ENCODE data around the gene TAOK1.

TAOK1 gene

DNA sequence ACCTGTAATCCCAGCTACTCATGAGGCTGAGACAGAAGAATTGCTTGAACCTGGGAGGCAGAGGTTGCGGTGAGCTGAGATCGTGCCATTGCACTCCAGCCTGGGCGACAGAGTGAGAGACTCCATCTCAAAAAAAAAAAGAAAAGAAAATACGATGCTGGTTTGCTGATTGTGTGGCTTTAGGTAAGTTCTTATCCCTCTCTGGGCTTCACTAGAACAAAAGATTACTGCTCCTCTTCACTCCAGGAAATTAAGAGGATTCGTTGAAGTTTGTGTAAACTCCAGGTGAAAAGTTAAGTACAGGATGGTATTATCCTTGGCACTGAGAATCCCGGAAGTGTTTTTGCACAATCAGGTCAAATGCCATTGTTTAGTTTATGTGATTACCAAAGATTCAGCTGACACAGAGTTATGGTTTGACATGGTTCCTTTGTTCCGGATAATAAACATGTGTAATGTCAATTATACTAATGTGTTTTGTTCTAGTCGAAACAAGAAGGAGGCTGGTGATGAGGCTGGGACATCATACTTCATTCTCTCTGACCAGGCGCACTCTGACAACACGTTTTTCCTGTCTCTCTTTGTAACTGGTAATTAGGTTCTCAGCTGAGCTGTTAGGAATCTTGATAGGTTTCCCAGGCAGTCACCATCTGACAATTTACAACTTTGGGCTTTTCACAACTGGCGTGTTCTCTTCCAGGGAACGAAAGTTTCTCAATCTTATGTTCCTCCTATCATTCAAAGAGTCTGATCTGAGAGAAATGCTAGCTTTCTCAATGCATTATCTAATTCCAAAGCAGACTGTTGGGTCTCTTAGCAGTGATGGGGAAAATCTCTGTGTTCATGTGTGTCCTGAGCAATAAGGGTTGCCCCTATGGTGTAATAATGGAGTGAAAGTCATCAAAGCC is 10.8 kb upstream of the TAOK1 start:
- DNase-seq (ENCODE audit: low spot score) = no peak

DNA sequence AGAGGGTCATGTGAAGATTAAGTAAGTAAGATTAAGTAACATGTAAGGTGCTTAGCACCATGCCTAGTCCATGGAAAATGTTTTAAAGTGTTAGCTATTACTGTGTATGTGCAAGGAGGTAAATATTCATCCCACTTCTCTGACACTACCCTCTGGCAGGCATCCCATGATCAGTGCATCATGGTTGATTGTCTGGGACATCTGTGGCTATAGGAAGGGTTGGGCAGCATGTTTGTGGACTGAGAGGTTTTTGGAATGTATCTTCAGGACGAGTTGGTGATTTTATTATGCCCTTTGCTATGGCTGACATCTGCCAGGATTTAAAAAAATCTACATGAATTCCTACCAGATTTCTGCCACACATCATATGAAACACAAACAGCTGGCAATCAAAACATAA is 6.5 kb upstream of the TAOK1 start:
- DNase-seq (ENCODE audit: low spot score) = no peak

DNA sequence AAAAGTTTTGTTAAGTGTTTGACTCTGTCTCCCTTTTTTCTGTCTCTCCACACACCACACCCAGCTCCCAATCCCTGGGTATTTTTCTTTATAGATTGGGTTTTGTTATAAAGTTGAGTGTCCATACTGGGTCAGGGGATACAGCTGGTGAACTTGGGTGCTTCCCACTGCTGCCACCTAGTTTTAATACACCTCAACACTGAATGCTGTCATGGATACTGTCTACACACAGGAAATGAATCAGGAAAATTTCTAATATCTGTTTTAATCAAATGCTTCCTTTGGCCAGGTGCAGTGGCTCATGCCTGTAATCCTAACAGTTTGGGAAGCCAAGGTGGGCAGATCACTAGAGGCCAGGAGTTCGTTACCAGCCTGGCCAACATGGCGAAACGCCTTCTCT is 5.3 kb upstream of the TAOK1 start:
- no peak for DNase-seq (ENCODE audit: low spot score)

DNA sequence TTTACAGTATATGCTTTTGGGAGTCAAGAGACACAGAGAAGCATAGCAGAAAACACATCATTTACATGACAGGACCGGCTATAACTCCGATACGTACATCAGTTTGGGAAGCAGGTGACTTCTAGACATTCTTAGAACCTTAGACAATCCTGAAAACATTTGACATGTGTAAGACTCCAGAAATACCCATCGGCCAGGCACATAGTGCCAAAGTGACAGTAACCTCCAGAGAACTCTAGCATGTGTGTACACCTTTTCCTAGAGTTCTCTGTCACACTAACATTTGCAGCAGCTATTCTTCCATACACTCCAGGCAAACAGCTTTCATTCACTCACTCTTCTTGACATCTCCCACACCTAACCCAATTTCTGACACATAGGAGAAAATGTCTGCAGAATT is 3.4 kb upstream of the TAOK1 start:
- no peak for DNase-seq (ENCODE audit: low spot score)

DNA sequence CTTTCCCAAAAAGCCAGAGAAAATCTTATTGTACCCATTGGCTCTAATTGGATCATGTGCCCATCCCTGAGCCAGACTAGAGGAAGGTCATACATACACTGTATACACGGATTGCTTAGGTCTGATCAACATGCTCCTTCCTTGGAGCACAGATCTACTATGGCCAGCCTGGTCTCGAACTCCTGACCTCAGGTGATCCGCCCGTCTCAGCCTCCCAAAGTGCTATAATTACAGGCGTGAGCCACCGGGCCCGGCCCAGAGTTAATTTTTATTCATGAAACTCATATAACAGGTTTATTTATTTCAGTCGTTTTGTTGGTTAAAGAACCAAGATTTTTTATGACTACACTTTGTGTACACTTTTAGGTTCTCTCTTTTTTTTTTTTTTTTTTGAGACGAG is 1.2 kb upstream of the TAOK1 start:
- no peak for DNase-seq (ENCODE audit: low spot score)

DNA sequence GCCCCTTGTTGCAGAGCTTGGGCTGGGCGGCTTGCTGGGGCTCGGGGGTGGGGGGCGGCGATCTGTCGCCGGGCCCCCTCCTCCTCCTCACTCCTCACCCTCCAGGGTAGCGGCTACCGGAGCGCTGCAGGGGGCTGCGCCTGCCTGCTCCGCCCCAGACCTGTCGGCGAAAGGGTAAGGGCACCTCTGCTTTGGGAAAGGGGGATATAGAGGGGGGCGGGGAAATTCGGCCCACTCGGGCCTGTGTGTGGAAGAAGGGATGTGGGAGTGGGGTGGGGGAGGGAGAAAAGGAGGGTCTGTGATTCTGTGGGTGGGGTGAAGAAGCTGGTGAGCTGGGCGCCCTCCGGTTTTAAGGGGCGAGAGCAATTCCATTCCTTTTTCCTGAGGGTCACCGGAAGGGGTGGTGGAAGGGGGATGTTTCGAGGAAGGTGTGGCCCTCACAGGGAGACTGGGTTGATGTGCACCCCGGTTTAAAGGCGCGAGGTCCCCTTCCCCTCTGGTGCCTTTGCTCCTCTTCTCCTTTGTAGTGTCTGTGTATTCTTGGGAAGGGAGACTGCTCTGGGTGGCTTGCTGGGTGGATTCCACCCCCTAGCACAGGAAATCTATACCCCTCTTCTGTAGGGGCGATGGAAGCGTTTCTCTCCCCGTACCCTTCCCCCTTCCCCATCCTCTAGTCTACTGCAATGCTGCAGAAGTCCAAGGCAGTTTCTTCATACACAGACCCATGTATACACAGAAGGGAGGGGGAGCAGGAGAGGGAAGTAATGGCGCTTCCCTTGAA is 878 bp downstream of the TAOK1 start:
- no peak for DNase-seq (ENCODE audit: low spot score)

DNA sequence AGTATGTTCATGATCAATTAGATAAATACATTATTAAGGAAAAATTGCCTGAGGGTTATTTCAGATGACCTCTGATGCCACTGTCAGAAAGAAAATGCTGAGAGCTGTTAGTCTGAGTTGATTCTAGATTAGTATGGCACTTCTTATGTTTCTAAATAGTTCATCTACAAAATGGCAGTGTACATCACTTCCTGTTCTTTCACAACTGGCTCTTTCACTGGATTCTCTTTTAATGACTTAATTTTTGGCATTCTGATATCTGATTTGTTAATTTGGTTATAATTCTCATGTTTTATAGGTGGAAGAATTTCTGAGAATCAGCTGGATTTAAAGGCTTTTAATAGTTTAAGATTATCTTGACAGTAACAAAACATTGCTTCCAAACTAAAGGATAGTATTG is 3.3 kb downstream of the TAOK1 start:
- DNase-seq (ENCODE audit: low spot score) = no peak

DNA sequence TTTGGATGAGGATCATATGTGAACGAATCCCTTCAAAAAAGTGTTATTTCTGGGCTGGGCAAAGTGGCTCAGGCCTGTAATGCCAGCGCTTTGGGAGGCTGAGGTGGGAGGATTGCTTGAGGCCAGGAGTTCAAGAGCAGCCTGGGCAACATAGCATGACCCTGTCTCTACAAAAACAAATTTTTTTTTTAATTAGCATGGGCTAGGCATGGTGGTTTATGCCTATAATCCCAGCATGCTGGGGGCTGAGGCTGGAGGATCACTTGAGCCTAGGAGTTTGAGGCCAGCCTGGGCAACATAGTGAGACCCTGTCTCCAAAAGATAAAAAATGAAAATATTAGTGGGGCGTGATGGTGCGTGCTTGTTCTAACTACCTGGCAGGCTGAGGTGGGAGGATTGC is 4.6 kb downstream of the TAOK1 start:
- no peak for DNase-seq (ENCODE audit: low spot score)

DNA sequence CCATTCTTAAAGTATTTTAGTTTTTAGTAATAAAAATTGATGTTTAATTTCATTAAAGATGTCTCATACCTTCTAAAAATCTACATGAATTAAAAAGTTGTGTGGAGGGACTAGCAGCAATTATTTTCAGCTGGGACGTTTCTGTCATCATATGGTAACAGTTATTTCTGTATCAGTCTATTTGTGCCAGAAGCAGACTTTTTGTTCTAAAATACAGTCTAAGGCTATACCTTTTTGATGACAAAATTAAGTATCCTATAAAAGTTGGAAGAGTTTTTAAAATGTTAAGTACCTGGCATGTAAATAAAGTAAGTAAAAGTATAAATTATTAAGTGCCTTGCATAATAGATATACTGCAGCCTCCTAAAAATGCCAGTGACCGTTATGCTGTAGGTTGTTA is 5.9 kb downstream of the TAOK1 start:
- no peak for DNase-seq (ENCODE audit: low spot score)

DNA sequence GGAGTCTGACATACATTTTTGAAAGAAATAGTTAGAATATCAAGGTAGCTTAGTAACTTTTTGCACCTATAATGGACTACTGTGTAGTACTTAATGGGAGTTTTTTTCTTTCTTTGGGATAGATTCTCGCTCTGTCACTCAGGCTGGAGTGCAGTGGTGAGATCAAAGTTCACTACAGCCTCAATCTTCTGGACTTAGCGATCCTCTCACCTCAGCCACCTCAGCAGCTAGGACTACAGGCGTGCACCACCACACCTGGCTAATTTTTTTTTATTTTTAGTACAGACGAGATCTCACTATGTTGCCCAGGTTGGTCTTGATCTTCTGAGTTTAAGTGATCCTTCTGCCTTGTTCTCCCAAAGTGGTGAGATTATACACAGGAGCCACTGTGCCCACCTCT is 9.5 kb downstream of the TAOK1 start:
- DNase-seq (ENCODE audit: low spot score) = no peak

DNA sequence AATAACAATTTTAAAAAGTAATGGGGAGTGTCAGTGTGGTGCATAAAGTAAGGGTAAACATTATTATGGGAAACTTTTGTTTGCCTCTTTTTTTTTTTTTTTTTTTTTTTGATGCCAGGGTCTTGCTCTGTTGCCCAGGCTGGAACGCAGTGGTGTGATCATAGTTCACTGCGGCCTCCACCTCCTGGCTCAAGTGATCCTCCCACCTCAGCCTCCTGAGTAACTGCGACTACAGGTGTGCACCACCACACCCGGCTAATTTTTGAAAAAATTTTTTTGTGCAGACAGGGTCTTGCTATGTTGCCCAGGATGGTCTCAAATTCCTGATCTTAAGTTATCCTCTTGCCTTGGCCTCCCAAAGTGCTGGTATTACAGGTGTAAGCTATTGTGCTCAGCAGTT is 10.7 kb downstream of the TAOK1 start:
- DNase-seq (ENCODE audit: low spot score) = no peak

DNA sequence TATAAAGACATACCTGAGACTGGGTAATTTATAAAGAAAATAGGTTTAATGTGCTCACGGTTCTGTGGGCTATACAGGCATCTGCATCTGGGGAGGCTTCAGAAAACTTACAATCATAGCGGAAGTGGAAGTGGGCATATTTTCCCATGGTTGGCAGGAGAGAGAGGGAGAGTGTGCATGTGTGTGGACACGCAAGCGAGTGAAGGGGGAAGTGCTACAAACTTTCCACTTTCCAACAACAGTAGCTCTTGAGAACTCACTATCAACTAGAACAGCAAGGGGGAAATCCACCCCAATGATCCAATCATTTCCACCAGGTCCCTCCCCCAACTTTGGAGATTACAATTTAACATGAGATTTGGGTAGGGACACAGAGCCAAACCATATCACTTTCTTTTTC is 11.1 kb downstream of the TAOK1 start:
- DNase-seq (ENCODE audit: low spot score) = no peak

DNA sequence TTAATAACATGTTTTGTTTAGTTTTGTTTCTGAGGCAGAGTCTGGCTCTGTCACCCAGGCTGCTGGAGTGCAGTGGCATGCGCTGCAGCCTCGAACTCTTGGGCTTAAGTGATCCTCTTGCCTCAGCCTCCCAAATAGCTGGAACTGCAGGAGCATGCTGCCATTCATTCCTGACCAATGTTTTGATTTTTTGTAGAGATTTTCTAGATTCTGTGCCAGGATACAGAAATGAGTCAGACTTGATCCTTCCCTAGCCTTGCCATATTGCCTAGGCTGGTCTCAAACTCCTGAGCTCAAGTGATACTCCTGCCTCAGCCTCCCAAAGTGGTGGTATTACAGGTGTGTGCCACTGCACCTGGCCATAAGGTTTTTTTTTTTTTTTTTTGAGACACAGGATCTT is 17.7 kb downstream of the TAOK1 start:
- DNase-seq (ENCODE audit: low spot score) = no peak

DNA sequence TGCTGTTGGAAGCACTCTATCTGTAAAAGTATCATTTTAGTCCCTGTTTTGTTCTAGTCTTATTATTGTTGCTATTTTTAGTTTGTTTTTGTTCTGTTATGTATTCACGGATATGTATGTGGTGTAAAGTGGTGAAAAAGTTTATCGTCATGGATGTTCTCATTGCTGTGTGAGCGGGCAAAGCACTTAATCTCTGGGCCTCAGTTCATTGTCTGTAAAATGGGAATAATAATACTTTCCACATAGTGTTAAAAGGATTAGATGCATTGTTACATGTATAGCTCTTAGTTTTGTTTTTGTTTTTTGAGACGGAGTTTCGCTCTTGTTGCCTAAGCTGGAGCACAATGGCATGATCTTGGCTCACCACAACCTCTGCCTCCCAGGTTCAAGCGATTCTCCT is 19.8 kb downstream of the TAOK1 start:
- no peak for DNase-seq (ENCODE audit: low spot score)

DNA sequence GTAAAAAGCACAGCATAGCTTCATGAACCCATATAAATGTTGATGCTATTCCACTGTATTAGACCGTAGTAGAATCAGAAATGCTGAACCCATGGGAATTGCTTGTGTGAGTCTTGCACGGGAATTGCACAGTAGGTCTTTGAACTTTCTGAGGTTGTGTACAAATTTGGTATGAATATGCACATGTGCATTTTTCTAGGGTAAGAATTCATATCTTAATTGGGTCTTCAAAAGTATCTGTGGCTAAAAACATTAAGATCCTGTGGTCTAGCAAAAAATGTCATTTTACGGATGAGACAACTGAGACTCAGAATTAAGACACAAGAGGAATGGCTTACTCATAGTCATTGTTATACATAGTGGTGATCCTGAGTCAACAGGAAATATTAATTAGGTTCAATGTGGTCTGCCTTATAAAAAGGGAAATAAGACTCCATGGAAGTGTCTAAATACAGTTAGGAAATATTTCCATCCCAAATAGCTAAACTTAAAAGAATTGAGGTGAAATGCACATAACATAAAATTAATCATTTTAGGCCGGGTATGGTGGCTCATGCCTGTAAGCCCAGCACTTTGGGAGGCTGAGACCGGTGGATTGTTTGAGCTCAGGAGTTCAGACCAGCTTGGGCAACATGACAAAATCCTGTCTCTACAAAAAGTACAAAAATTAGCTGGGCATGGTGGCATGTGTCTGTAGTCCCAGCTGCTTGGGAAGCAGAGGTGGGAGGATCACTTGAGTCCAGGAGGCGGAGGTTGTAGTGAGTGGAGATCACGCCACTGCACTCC is 22.8 kb downstream of the TAOK1 start:
- no peak for DNase-seq (ENCODE audit: low spot score)

DNA sequence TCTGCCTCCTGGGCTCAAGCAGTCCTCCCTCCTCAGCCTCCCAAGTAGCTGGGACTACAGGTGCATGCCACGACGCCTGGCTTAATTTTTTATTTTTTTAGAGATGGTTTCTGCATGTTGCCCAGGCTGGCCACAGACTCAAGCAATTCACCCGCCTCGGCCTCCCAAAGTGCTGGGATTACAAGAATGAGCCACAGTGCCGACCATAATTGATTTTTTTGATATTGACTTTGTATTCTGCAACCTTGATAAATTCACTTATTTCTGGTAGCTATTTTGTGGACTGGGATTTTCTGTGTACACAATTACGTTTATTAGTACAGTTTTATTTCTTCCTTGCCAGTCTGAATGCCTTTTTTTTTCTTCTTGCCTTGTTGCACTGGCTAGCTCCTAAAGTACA is 30.0 kb downstream of the TAOK1 start:
- no peak for DNase-seq (ENCODE audit: low spot score)

DNA sequence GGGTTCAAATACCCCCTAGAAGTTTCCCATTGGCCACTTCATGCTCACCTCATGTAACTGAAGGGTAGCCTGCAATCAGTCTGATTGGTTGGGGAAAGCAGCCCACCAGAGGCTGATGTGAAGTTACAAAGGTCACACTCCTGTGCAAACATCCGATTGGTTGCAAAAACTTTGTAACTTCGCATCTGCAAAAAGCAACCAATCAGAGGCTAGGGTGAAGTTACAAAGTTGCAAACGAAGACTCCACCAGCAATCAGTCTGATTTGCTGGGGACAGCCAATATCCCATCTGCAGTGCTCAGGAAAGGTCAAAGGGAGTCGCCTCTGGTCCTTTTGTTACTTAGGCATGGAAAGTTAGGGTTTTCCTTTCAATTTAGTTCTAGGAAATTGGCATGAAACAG is 40.1 kb downstream of the TAOK1 start:
- no peak for DNase-seq (ENCODE audit: low spot score)

DNA sequence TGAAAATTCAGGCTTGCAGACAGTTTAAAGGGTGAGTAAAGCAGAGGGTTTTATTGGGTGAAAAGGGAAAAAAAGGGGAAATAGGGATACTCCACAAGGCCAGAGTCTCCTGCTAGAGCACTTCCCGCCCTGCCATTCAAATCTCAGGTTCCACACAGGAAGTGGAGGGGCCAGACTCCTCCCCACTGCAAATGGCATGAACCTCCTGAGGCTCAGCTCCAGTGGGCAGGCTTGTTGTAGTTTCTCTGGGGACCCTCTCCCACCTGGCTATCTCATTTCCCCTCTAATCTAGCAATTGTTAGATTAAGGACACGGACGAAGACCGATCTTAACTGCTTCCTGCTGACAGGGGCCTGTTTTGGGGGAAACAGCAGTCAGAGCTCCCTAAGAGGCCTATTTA is 43.4 kb downstream of the TAOK1 start:
- no peak for DNase-seq (ENCODE audit: low spot score)

DNA sequence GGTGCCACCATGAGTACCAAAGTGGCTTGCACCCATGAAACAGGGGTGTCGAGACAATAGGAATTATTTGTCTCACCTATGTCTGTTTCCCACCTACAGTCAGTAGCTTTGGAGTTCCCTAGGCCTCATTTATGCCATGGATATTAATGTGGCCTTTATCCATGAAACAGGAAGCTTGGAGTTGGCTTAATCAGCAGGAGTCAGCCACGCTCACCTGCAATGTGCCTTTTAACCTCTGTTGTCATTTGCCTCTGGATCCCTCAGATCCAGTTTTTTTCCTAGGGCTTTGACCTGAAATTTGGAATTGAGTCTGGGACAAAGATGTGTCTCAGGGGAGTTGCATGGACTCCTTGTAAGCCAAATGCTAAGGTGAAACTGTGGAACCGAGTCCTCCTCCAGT is 44.4 kb downstream of the TAOK1 start:
- DNase-seq (ENCODE audit: low spot score) = no peak

DNA sequence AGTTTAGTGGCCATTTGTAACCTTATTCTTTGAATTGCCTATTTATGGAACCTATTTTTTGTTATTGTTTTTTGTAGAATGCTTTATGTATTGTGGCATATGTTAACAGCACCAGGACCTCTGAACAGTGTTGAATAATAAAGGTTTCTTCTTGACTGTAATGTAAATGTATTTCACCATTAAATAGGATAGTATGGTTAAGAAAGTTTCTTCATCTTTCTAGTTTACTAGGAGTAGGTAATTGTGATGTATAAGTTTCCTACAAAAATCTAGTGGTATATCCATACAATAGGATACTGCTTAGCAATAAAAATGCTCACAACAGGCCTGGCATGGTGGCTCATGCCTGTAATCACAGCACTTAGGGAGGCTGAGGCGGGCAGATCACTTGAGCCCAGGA is 52.3 kb downstream of the TAOK1 start:
- DNase-seq (ENCODE audit: low spot score) = no peak

DNA sequence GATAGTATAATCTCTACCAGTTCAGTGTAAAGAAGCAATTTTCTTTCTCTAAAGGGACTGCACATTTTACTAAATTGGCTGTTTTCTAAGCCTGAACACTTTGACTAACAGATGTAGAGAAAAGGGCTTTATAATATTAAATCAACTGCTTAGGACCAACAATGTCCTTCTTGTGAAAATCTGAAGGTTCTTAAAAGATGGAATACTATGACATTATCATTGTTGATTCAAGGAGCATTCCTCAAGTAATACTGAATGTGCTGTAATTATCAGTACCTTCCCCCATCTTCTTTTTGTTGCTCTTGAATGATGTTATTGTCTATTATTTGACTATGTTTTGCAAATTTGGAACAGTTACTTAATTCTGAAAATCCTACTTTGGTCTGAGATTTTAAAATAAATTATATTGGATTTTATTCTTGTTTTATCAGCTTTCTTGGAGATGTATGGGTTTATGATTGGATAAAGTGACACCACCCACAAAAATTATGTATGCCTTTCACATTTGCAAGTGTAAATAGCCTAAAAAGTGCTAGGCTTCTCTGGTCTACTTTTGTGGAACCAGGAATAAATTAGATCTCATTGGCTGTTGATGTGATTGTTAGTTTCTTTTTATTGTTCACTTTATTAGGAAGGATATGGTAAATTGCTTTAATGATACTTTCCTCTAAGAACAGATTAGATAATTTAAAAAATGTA is 53.0 kb downstream of the TAOK1 start:
- DNase-seq (ENCODE audit: low spot score) = no peak

DNA sequence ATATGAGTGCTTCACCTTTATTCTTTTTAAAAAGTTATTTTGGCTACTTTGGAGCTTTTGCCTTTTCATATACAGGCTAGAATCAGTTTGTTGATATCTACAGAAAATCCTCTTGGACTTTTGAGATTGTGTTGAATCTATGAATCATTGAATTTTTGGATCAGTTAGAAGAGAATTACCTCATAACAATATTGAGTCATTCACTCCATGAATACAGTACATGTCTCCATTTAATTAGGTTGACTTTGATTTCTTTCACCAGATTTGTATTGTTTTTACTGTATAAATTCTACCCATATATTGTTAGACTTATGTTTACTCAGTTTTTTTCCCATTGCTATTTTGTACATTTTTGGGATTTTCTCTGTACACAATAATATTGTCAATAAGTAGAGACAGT is 54.4 kb downstream of the TAOK1 start:
- no peak for DNase-seq (ENCODE audit: low spot score)

Data from LoVo (cell line).